Stimulated activated memory B cell treated with anti-CD40 and anti-IgM and Interleukin-4, amounts not matched to agents 10 μg/mL and 1 μg/mL and 100 μg/mL, for 72 hours (primary cell): ENCODE data around the gene HSBP1L1.
A peak's percentile ranks its signal among the peaks of the same experiment; 100 is the strongest.

Source experiments
- ATAC-seq: fragments of 150-1000 bp; cut with Tn5 transposase; 2 replicates; pipeline ENCODE4 v1.10.0; 2021
- H3K27ac Mint-ChIP-seq: one replicate; pipeline ENCODE4 v1.8.0; 2022; ENCODE audit warnings: mild to moderate bottlenecking, mixed read lengths
- H3K27me3 Mint-ChIP-seq: one replicate; pipeline ENCODE4 v1.8.0; 2022; ENCODE audit warnings: mixed read lengths
- H3K36me3 Mint-ChIP-seq: one replicate; pipeline ENCODE4 v1.8.0; 2022; ENCODE audit warnings: mixed read lengths
- H3K4me1 Mint-ChIP-seq: one replicate; pipeline ENCODE4 v1.8.0; 2022; ENCODE audit warnings: mixed read lengths
- H3K4me3 Mint-ChIP-seq: one replicate; pipeline ENCODE4 v1.8.0; 2022; ENCODE audit warnings: mild to moderate bottlenecking, moderate library complexity, mixed read lengths
- H3K9me3 Mint-ChIP-seq: one replicate; pipeline ENCODE4 v1.8.0; 2022; ENCODE audit warnings: mixed read lengths

Gene HSBP1L1

GRCh38 chr18:79938196-79938595 lies 26.2 kb upstream of the HSBP1L1 start:
- peaks cover 100% of the 10 kb centered on the region for H3K36me3 Mint-ChIP-seq
- no peak overlapping the region for H3K4me3 Mint-ChIP-seq
- H3K4me1 Mint-ChIP-seq, result peaks cover 13% of the 10 kb centered on the region
- peaks cover 14% of the 10 kb centered on the region for H3K9me3 Mint-ChIP-seq
- H3K27ac Mint-ChIP-seq, result no peak overlapping the region
- H3K27me3 Mint-ChIP-seq, result no peaks in the 10 kb centered on the region
- no peak for ATAC-seq

DNA sequence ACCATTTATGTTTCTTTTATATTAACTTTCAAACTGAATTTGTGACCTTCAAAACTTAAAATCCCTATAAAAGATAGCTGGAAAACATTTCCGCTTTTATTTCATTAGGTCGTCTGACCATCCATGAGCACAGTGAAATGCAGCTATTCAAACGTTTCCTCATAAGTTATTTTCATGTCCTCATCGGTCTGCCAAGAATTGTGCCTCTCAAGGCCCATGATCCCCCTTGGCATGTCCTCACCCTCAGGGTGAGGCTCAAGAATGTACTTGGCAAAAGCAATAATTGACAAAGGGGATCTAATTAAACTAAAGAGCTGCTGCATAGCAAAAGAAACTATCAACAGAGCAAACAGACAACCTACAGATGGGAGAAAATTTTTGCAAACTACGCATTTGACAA lies 25.3 kb upstream of the HSBP1L1 start:
- no peaks in the 10 kb centered on the region for H3K27me3 Mint-ChIP-seq
- no peak overlapping the region for H3K4me3 Mint-ChIP-seq
- H3K4me1 Mint-ChIP-seq, result peaks cover 15% of the 10 kb centered on the region
- no peak overlapping the region for H3K27ac Mint-ChIP-seq
- ATAC-seq, result no peak
- H3K36me3 Mint-ChIP-seq, result peaks cover 91% of the 10 kb centered on the region
- H3K9me3 Mint-ChIP-seq, result peaks cover 8% of the 10 kb centered on the region

DNA sequence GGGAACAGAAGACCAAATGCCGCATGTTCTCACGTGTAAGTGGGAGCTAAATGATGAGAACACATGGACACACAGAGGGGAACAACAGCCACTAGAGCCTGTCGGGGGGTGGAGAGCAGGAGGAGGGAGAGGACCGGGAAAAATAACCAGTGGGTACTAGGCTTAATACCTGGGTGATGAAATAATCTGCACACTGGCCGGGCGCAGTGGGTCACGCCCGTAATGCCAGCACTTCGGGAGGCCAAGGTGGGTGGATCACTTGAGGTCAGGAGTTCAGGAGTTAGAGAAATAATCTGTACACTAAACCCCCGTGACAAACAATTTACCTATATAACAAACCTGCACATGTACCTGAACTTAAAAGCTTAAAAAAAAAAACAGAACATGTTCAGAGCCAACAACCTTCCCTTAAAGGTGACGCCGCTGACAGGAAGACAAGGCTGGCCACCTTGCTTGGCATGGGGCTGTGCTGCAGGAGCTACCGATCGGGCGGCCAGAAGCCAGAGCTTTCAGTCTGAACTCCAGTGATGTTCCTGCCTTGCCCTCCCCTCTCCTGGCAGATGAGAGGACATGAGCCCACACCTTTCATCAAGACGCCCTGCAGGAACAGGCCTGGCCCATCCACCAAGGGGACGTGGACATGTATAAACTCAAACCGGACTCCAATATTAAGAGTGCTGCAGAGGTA lies 24.2 kb upstream of the HSBP1L1 start:
- H3K4me3 Mint-ChIP-seq, result no peak overlapping the region
- ATAC-seq, result no peak
- peaks cover 80% of the 10 kb centered on the region for H3K36me3 Mint-ChIP-seq
- H3K4me1 Mint-ChIP-seq, result peaks cover 27% of the 10 kb centered on the region
- peaks cover 8% of the 10 kb centered on the region for H3K9me3 Mint-ChIP-seq
- H3K27me3 Mint-ChIP-seq, result no peaks in the 10 kb centered on the region
- no peak overlapping the region for H3K27ac Mint-ChIP-seq

GRCh38 chr18:79940814-79941472 lies 23.5 kb upstream of the HSBP1L1 start:
- ATAC-seq, result no peak
- Mint-ChIP-seq H3K27me3 (no peaks in the 10 kb centered on the region), H3K4me1 (peaks cover 27% of the 10 kb centered on the region), H3K9me3 (peaks cover 4% of the 10 kb centered on the region), H3K4me3 (no peak overlapping the region), H3K36me3 (peaks cover 73% of the 10 kb centered on the region), H3K27ac (no peak overlapping the region)

GRCh38 chr18:79941473-79942119 lies 22.8 kb upstream of the HSBP1L1 start:
- peaks cover 33% of the 10 kb centered on the region for H3K4me1 Mint-ChIP-seq
- H3K36me3 Mint-ChIP-seq, result peaks cover 66% of the 10 kb centered on the region

DNA sequence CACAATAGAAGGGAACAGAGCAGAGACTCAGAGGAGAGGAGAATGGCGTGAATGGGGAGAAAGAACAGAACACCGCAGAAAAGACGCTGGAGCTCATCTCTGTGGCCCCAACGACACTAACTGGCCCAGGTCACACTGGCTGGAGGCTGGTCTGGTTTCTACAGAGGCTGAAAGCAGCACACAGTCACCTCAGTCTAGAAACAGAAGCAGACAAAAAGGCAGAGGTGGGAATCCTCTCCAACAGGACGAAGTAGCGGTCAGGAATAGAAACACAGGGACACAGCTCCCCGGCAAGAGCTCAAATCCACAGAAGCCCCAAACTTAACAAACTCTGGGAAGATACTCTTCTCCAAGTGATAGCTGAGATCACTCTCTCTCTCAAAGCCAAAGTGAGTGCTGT lies 22.2 kb upstream of the HSBP1L1 start:
- peak overlapping the region; percentile 25 for H3K27ac Mint-ChIP-seq
- H3K4me1 Mint-ChIP-seq, result peaks cover 38% of the 10 kb centered on the region

More at GRCh38 chr18:79941473-79942119, 22.8 kb upstream of the HSBP1L1 start:
- Mint-ChIP-seq H3K4me3 (no peak overlapping the region), H3K27ac (peak overlapping the region; percentile 25), H3K9me3 (peaks cover 2% of the 10 kb centered on the region), H3K27me3 (no peaks in the 10 kb centered on the region)
- no peak for ATAC-seq

GRCh38 chr18:79942786-79943607 lies 21.4 kb upstream of the HSBP1L1 start:
- H3K27me3 Mint-ChIP-seq, result no peaks in the 10 kb centered on the region
- H3K36me3 Mint-ChIP-seq, result peaks cover 53% of the 10 kb centered on the region
- no peak for ATAC-seq
- no peak overlapping the region for H3K4me3 Mint-ChIP-seq
- H3K27ac Mint-ChIP-seq, result no peak overlapping the region
- peaks cover 39% of the 10 kb centered on the region for H3K4me1 Mint-ChIP-seq
- H3K9me3 Mint-ChIP-seq, result peaks cover 2% of the 10 kb centered on the region

More for the DNA sequence above, 22.2 kb upstream of the HSBP1L1 start:
- Mint-ChIP-seq H3K27me3 (no peaks in the 10 kb centered on the region), H3K4me3 (no peak overlapping the region), H3K36me3 (peaks cover 60% of the 10 kb centered on the region), H3K9me3 (peaks cover 2% of the 10 kb centered on the region)
- no peak for ATAC-seq

DNA sequence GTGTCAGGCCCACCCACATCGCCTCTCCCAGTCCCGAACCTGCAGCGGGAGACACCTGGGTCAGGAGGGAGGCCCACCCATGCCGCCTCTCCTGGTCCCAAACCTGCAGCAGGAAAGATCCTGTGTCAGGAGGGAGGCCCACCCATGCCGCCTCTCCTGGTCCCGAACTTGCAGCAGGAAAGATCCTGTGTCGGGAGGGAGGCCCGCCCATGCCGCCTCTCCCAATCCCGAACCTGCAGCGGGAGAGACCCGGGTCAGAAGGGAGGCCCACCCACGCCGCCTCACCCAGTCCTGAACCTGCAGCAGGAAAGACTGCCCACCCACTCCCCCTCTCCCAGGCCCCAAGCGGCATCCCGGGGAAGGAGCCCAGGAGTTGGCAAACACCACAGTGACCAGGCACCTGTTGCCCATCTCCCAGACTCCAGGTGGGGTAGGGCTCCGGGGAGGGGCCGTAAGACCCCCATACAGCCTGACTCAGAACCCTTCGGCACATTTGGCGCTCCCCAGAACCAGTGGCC lies 20.8 kb upstream of the HSBP1L1 start:
- H3K9me3 Mint-ChIP-seq, result peaks cover 2% of the 10 kb centered on the region
- no peak overlapping the region for H3K4me3 Mint-ChIP-seq
- peaks cover 53% of the 10 kb centered on the region for H3K36me3 Mint-ChIP-seq
- ATAC-seq, result no peak
- no peaks in the 10 kb centered on the region for H3K27me3 Mint-ChIP-seq
- H3K4me1 Mint-ChIP-seq, result peaks cover 44% of the 10 kb centered on the region
- peak overlapping the region; percentile 90 for H3K27ac Mint-ChIP-seq

- Mint-ChIP-seq H3K27me3 (no peaks in the 10 kb centered on the region), H3K4me3 (peak overlapping the region; percentile 21), H3K36me3 (peaks cover 52% of the 10 kb centered on the region), H3K4me1 (peaks cover 49% of the 10 kb centered on the region), H3K9me3 (peaks cover 2% of the 10 kb centered on the region), H3K27ac (peak overlapping the region; percentile 90)
- ATAC-seq, result peak; percentile 60
Measured at GRCh38 chr18:79944126-79944731, 20.2 kb upstream of the HSBP1L1 start.

DNA sequence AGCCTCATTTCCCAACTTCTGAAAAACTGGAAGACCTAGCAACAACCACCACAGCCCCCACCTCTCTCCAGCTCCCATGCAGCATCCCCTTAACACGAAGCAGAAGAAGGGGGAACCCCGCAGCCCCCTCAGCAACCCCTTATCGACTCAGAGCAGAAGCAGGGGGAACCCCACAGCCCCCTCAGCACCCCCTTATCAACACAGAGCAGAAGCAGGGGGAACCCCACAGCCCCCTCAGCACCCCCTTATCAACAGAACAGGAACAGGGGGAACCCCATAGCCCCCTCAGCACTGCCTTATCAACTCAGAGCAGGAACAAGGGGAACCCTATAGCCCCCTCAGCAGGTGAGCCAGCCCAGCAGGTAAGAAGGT lies 19.7 kb upstream of the HSBP1L1 start:
- peaks cover 2% of the 10 kb centered on the region for H3K9me3 Mint-ChIP-seq
- H3K4me3 Mint-ChIP-seq, result peak overlapping the region; percentile 21
- H3K27ac Mint-ChIP-seq, result peak overlapping the region; percentile 90
- H3K36me3 Mint-ChIP-seq, result peaks cover 46% of the 10 kb centered on the region
- no peaks in the 10 kb centered on the region for H3K27me3 Mint-ChIP-seq
- peaks cover 53% of the 10 kb centered on the region for H3K4me1 Mint-ChIP-seq
- ATAC-seq, result peak; percentile 65

- peaks cover 55% of the 10 kb centered on the region for H3K4me1 Mint-ChIP-seq
- H3K27me3 Mint-ChIP-seq, result no peaks in the 10 kb centered on the region
- peaks cover 40% of the 10 kb centered on the region for H3K36me3 Mint-ChIP-seq
- peak overlapping the region; percentile 90 for H3K27ac Mint-ChIP-seq
- H3K4me3 Mint-ChIP-seq, result peak overlapping the region; percentile 21
- no peak for ATAC-seq
- H3K9me3 Mint-ChIP-seq, result no peaks in the 10 kb centered on the region
Measured at GRCh38 chr18:79945118-79946042, 19.1 kb upstream of the HSBP1L1 start.

- Mint-ChIP-seq H3K9me3 (no peaks in the 10 kb centered on the region), H3K36me3 (peaks cover 22% of the 10 kb centered on the region), H3K4me1 (peaks cover 61% of the 10 kb centered on the region), H3K27ac (no peak overlapping the region), H3K27me3 (no peaks in the 10 kb centered on the region), H3K4me3 (no peak overlapping the region)
- ATAC-seq, result no peak
Measured at GRCh38 chr18:79947054-79947755, 17.2 kb upstream of the HSBP1L1 start.

DNA sequence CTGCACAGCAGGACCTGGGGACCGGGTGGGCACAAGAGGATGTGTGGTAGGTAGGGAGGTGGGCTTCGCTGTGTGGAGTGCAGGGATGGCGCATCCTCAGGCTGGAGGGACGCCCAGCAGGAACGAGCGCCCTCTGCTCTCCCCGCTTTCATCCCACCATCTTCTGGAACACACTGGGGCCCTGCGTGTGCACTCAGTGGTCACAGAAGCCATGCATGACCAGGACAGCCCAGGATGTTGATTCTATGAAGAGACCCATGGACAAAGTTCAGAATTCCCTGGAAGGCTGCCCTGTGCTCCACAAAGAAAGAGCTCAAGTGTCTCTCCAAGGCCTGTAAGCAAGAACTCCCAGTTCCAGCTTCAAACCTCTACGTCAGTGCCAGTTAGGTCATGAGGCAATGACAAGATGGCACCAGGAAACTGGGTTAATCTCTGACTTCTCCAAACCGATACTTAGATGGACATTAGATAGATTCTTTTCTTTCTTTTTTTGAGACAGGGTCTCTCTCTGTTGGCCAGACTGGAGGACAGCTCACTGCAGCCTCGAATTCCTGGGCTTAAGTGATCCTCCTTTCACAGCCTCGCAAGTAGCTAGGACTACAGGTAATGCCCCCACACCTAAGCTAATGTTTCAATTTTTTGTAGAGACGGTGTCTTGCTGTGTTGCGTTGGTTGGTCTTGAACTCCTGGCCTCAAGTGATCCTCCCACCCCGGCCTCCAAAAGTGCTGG lies 16.4 kb upstream of the HSBP1L1 start:
- Mint-ChIP-seq H3K9me3 (no peaks in the 10 kb centered on the region), H3K27me3 (no peaks in the 10 kb centered on the region), H3K27ac (no peak overlapping the region), H3K36me3 (peaks cover 13% of the 10 kb centered on the region), H3K4me1 (peaks cover 64% of the 10 kb centered on the region), H3K4me3 (no peak overlapping the region)
- ATAC-seq, result no peak
